Liver (tissue), 9 donors: ENCODE results near the gene ZSCAN16. TPM values are rescaled to one million over a fixed set of nuclear protein-coding genes. Genes with fewer than 3 reads are reported as not detected.

ENCODE experiments used
- DNase-seq: peaks from one replicate; pipeline ENCODE4 v3.0.0-alpha.2; 2017; ENCODE audit warnings: low spot score
- H3K27ac ChIP-seq, 2 donors: one replicate each; pipeline ENCODE4 v1.7.0; 2013; ENCODE audit warnings: inconsistent platforms in 2 of 2, low read length in 2 of 2, control low read depth in 1 of 2, low read depth in 1 of 2, mild to moderate bottlenecking in 1 of 2
- H3K27me3 ChIP-seq, 4 donors: one replicate each; pipeline versions ENCODE4 v1.6.1 to v1.7.0; 2013; ENCODE audit warnings: low read length in 3 of 4, inconsistent platforms in 1 of 4, mild to moderate bottlenecking in 1 of 4, moderate library complexity in 1 of 4; ENCODE audit not compliant: control insufficient read depth in 4 of 4, insufficient read depth in 4 of 4
- H3K36me3 ChIP-seq, 4 donors: one replicate each; pipeline versions ENCODE4 v1.6.1 to v1.7.0; 2013; ENCODE audit warnings: low read length in 3 of 4, mild to moderate bottlenecking in 3 of 4, low read depth in 1 of 4, moderate library complexity in 1 of 4; ENCODE audit not compliant: control insufficient read depth in 4 of 4, insufficient read depth in 3 of 4
- H3K4me1 ChIP-seq, 4 donors: one replicate each; pipeline versions ENCODE4 v1.6.1 to v1.7.0; 2013; ENCODE audit warnings: low read length in 3 of 4, mild to moderate bottlenecking in 3 of 4, moderate library complexity in 1 of 4; ENCODE audit not compliant: control insufficient read depth in 4 of 4, insufficient read depth in 4 of 4
- H3K4me3 ChIP-seq, 3 donors: one replicate each; pipeline versions ENCODE4 v1.6.1 to v1.7.0; 2013; ENCODE audit warnings: low read length in 3 of 3, control low read depth in 1 of 3, low read depth in 1 of 3, mild to moderate bottlenecking in 1 of 3
- H3K9ac ChIP-seq, 2 donors: one replicate each; pipeline ENCODE4 v1.7.0; 2013; ENCODE audit warnings: low read length in 2 of 2, mild to moderate bottlenecking in 2 of 2, moderate library complexity in 2 of 2, control low read depth in 1 of 2, low read depth in 1 of 2
- H3K9me3 ChIP-seq, 4 donors: one replicate each; pipeline versions ENCODE4 v1.6.1 to v1.7.0; 2013; ENCODE audit warnings: low read length in 3 of 4; ENCODE audit not compliant: control insufficient read depth in 4 of 4
- ATF3 ChIP-seq: IDR thresholded peaks from 2 replicates; pipeline ENCODE4 v1.6.1; 2016; ENCODE audit warnings: antibody characterized with exemption
- EGR1 ChIP-seq, 2 donors: IDR thresholded peaks; 2 replicates each; pipeline ENCODE4 v1.6.1; 2016 to 2018; ENCODE audit warnings: antibody characterized with exemption in 2 of 2, low read depth in 2 of 2
- FOXA2 ChIP-seq: IDR thresholded peaks from 2 replicates; pipeline ENCODE4 v1.6.1; 2016; ENCODE audit warnings: antibody characterized with exemption
- HNF4A ChIP-seq, 2 donors: conservative IDR thresholded peaks; 2 replicates each; pipeline ENCODE4 v1.6.1; 2016; ENCODE audit warnings: antibody characterized with exemption in 2 of 2, mild to moderate bottlenecking in 2 of 2
- HNF4G ChIP-seq: IDR thresholded peaks from 2 replicates; pipeline ENCODE4 v1.6.1; 2016; ENCODE audit warnings: antibody characterized with exemption
- MAX ChIP-seq: IDR thresholded peaks from 2 replicates; pipeline ENCODE4 v1.6.1; 2016; ENCODE audit warnings: antibody characterized with exemption
- RAD21 ChIP-seq, 2 donors: IDR thresholded peaks; 2 replicates each; pipeline ENCODE4 v1.6.1; 2016; ENCODE audit warnings: antibody characterized with exemption in 2 of 2, mild to moderate bottlenecking in 2 of 2
- SP1 ChIP-seq: IDR thresholded peaks from 2 replicates; pipeline ENCODE4 v1.6.1; 2018; ENCODE audit warnings: antibody characterized with exemption, mild to moderate bottlenecking
- YY1 ChIP-seq: IDR thresholded peaks from 2 replicates; pipeline ENCODE4 v1.6.1; 2016; ENCODE audit warnings: antibody characterized with exemption, mild to moderate bottlenecking
- whole genome bisulfite sequencing: extraction: QIAGEN DNeasy Blood & Tissue Kit; methylation state at CpG from one replicate; pipeline ENCODE4 v1.1.7; 2013; 5-methylcytosine and 5-hydroxymethylcytosine counted together
- polyA plus RNA-seq, 2 donors: library from polyadenylated mRNA; stranded (reverse) in 1 of 2; unstranded in 1 of 2; fragments of 200-250 nt in 1 of 2; fragments of >200 nt in 1 of 2; fragmentation: Nextera tagmentation in 1 of 2; extraction: Ambion mirVana in 1 of 2; gene quantifications; one replicate each; pipeline versions ENCODE4 v1.2.1 to v1.2.3, GENCODE V29; 2013 to 2015
- total RNA-seq, 2 donors: library from RNA; depleted of rRNA; stranded (reverse); fragments of >200 nt; gene quantifications; one replicate each; pipeline ENCODE4 v1.2.3, GENCODE V29; 2014
- TF ChIP-seq, protein P1 (sequence below): fragments of 150-350 bp; IDR thresholded peaks from 2 replicates; pipeline ENCODE4 v1.5.1; 2017; ENCODE audit warnings: improper control_type of control experiment, low read depth, low read length; ENCODE audit not compliant: missing input control
- TF ChIP-seq, protein P2 (sequence below): IDR thresholded peaks from 2 replicates; pipeline ENCODE4 v1.6.1; 2016; ENCODE audit warnings: antibody characterized with exemption, mild to moderate bottlenecking
- TF ChIP-seq, protein P3 (sequence below): IDR thresholded peaks from 2 replicates; pipeline ENCODE4 v1.6.1; 2016; ENCODE audit warnings: antibody characterized with exemption
- donor health status: healthy.
- donor health status: healthy.
- donor health status: healthy.
- donor health status: healthy.
- donor health status: healthy.

ZSCAN16 gene
- total and polyA plus RNA-seq, 4 donors, result 1.5 to 3.5 (median 2.7) TPM

GRCh38 chr6:28136585-28137504 is 12.4 kb downstream of the ZSCAN16 start (continued):
- no peak for TF ChIP-seq FOXA2

DNA sequence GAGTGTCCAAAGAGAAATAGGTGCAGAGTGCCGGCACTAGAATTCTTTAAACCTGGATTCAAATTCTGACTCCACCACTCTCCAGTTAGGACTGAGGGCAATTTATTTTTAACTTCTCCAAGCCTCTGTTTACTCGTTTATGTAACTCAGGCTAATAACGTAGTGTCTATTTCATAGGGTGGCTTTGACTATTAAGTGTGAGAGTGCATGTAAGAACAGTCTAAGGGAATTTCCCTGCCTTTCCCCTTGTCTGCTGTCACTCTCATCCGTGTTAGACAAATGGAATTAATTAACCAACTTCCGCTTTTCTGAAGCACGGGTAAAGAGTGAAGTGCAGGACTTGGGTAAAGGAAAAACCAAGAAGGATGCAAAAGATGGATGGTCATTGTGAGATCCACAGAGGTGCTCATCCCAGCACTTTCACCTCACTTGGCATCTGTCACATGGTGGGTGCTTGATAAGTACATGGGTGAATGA is 13.1 kb downstream of the ZSCAN16 start:
- TF ChIP-seq HNF4G, result no peak
- TF ChIP-seq, protein P1, sequence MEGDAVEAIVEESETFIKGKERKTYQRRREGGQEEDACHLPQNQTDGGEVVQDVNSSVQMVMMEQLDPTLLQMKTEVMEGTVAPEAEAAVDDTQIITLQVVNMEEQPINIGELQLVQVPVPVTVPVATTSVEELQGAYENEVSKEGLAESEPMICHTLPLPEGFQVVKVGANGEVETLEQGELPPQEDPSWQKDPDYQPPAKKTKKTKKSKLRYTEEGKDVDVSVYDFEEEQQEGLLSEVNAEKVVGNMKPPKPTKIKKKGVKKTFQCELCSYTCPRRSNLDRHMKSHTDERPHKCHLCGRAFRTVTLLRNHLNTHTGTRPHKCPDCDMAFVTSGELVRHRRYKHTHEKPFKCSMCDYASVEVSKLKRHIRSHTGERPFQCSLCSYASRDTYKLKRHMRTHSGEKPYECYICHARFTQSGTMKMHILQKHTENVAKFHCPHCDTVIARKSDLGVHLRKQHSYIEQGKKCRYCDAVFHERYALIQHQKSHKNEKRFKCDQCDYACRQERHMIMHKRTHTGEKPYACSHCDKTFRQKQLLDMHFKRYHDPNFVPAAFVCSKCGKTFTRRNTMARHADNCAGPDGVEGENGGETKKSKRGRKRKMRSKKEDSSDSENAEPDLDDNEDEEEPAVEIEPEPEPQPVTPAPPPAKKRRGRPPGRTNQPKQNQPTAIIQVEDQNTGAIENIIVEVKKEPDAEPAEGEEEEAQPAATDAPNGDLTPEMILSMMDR, result no peak
- no peak for TF ChIP-seq YY1
- TF ChIP-seq MAX, result no peak
- no peak for TF ChIP-seq RAD21 (IDR thresholded peaks at IDR 0.05)
- no peak for TF ChIP-seq ATF3
- TF ChIP-seq, protein P2, sequence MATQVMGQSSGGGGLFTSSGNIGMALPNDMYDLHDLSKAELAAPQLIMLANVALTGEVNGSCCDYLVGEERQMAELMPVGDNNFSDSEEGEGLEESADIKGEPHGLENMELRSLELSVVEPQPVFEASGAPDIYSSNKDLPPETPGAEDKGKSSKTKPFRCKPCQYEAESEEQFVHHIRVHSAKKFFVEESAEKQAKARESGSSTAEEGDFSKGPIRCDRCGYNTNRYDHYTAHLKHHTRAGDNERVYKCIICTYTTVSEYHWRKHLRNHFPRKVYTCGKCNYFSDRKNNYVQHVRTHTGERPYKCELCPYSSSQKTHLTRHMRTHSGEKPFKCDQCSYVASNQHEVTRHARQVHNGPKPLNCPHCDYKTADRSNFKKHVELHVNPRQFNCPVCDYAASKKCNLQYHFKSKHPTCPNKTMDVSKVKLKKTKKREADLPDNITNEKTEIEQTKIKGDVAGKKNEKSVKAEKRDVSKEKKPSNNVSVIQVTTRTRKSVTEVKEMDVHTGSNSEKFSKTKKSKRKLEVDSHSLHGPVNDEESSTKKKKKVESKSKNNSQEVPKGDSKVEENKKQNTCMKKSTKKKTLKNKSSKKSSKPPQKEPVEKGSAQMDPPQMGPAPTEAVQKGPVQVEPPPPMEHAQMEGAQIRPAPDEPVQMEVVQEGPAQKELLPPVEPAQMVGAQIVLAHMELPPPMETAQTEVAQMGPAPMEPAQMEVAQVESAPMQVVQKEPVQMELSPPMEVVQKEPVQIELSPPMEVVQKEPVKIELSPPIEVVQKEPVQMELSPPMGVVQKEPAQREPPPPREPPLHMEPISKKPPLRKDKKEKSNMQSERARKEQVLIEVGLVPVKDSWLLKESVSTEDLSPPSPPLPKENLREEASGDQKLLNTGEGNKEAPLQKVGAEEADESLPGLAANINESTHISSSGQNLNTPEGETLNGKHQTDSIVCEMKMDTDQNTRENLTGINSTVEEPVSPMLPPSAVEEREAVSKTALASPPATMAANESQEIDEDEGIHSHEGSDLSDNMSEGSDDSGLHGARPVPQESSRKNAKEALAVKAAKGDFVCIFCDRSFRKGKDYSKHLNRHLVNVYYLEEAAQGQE, result no peak
- no peak for TF ChIP-seq EGR1 (IDR thresholded peaks at IDR 0.05; ENCODE audit: low read depth in 2 of 2)
- TF ChIP-seq FOXA2, result no peak
- no peak for TF ChIP-seq HNF4A (conservative IDR thresholded peaks at IDR 0.05)
- no peak for TF ChIP-seq SP1
- TF ChIP-seq, protein P3, sequence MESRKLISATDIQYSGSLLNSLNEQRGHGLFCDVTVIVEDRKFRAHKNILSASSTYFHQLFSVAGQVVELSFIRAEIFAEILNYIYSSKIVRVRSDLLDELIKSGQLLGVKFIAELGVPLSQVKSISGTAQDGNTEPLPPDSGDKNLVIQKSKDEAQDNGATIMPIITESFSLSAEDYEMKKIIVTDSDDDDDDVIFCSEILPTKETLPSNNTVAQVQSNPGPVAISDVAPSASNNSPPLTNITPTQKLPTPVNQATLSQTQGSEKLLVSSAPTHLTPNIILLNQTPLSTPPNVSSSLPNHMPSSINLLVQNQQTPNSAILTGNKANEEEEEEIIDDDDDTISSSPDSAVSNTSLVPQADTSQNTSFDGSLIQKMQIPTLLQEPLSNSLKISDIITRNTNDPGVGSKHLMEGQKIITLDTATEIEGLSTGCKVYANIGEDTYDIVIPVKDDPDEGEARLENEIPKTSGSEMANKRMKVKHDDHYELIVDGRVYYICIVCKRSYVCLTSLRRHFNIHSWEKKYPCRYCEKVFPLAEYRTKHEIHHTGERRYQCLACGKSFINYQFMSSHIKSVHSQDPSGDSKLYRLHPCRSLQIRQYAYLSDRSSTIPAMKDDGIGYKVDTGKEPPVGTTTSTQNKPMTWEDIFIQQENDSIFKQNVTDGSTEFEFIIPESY, result no peak
- H3K4me3 ChIP-seq, result peak overlapping the region; percentile 64 to 86 (median 85)
- H3K27ac ChIP-seq, result peak overlapping the region; percentile 88 to 91
- WGBS, result 3% methylated on average over 6 of the region's 6 CpGs
- H3K4me1 ChIP-seq, result peaks cover 2 to 32% (median 19%) of the 10 kb centered on the region in 4 donors
- peak overlapping the region; percentile 90 to 96 for H3K9ac ChIP-seq
- H3K9me3 ChIP-seq, result no peaks in the 10 kb centered on the region
- no peaks in the 10 kb centered on the region for H3K27me3 ChIP-seq
- no peaks in the 10 kb centered on the region for H3K36me3 ChIP-seq
- no peak for DNase-seq
